PFSK-1 (cell line): ENCODE results near the gene USP48.

Experiments
- REST ChIP-seq, 2 experiments: IDR thresholded peaks; 2 replicates each; pipeline versions ENCODE4 v1.6.1 to v1.8.0; 2011 to 2012; ENCODE audit warnings: low read depth in 2 of 2, low read length in 2 of 2, control low read depth in 1 of 2, inconsistent platforms in 1 of 2, mild to moderate bottlenecking in 1 of 2, moderate library complexity in 1 of 2; ENCODE audit not compliant: insufficient read depth in 1 of 2
- TAF1 ChIP-seq: IDR thresholded peaks from 2 replicates; pipeline ENCODE4 v1.6.1; 2012; ENCODE audit warnings: low read length, control low read depth, borderline replicate concordance; ENCODE audit not compliant: insufficient read depth

- no peak for TF ChIP-seq TAF1
- no peak for TF ChIP-seq REST (IDR thresholded peaks at IDR 0.05; ENCODE audit: insufficient read depth in 1 of 2, low read depth in 2 of 2, low read length in 2 of 2)
These were observed 48.4 kb downstream of the USP48 start for GRCh38 chr1:21734526-21734925.
